Endothelial cell of umbilical vein (primary cell): ENCODE data around the gene AP1M1. TPM values are rescaled to one million over a fixed set of nuclear protein-coding genes. Genes with fewer than 3 reads are reported as not detected.
A peak's percentile ranks its signal among the peaks of the same experiment; 100 is the strongest.

Experiments used
- BruUV-seq: library from RNA; stranded (reverse); fragments of 400-500 nt; replicated peaks from 2 replicates; lab custom pipeline; 2021; lab: Mats Ljungman, UMichigan
- CTCF ChIA-PET: fragments of 300-600, 350-600 bp; sonication (Branson Sonifier 250); formaldehyde crosslinking; loops from one replicate; lab custom pipeline; 2021; ENCODE audit warnings: antibody characterized with exemption, inconsistent platforms; lab: Charles Lee
- POLR2A ChIA-PET: fragments of 300-600, 350-600 bp; sonication (Branson Sonifier 250); formaldehyde crosslinking; loops from one replicate; lab custom pipeline; 2021; ENCODE audit warnings: antibody characterized with exemption, inconsistent platforms; lab: Charles Lee
- DNase-seq: peaks from one replicate; pipeline ENCODE4 v3.0.0-alpha.2; 2011; ENCODE audit warnings: low read depth, low spot score
- FAIRE-seq: peaks from 2 replicates; lab custom pipeline; 2011; peaks lifted over from hg19 to GRCh38; lab: Jason Lieb, UNC
- H2AFZ ChIP-seq: 2 replicates; pipeline ENCODE4 v1.6.0; 2012; ENCODE audit warnings: low read depth, low read length, control low read depth, inconsistent platforms
- H3K27ac ChIP-seq: 2 replicates; pipeline ENCODE4 v1.5.1; 2011; ENCODE audit warnings: low read depth, mild to moderate bottlenecking, control low read depth, low read length, moderate library complexity; ENCODE audit not compliant: insufficient read depth
- H3K27me3 ChIP-seq, 2 experiments: 2 replicates each; pipeline versions ENCODE4 v1.6.0 to v1.6.1; 2011; ENCODE audit warnings: low read length in 2 of 2, mixed read lengths in 1 of 2; ENCODE audit not compliant: control insufficient read depth in 2 of 2, insufficient read depth in 2 of 2
- H3K36me3 ChIP-seq, 2 experiments: 2 replicates in 1 of 2; 3 replicates in 1 of 2; pipeline ENCODE4 v1.5.1; 2011; ENCODE audit warnings: low read length in 2 of 2, mild to moderate bottlenecking in 1 of 2, moderate library complexity in 1 of 2; ENCODE audit not compliant: control insufficient read depth in 2 of 2, insufficient read depth in 2 of 2; ENCODE audit errors: extremely low read depth in 1 of 2
- H3K4me1 ChIP-seq: 3 replicates; pipeline ENCODE4 v1.5.1; 2011; ENCODE audit warnings: mild to moderate bottlenecking, low read length; ENCODE audit not compliant: control insufficient read depth, insufficient read depth; ENCODE audit errors: extremely low read depth
- H3K4me2 ChIP-seq: 2 replicates; pipeline ENCODE4 v1.6.1; 2011; ENCODE audit warnings: low read length, control low read depth, mixed read lengths; ENCODE audit not compliant: insufficient read depth
- H3K4me3 ChIP-seq, 3 experiments: fragments of 200-600 bp in 1 of 3; sonication (generic), shearing (Covaris generic) in 1 of 3; replicated peaks in 1 of 3; 2 replicates each; pipeline ENCODE4 v1.5.1; 2011 to 2016; ENCODE audit warnings: control low read depth in 3 of 3, low read length in 3 of 3, mild to moderate bottlenecking in 2 of 3, inconsistent platforms in 1 of 3, low read depth in 1 of 3, moderate library complexity in 1 of 3; ENCODE audit not compliant: insufficient read depth in 1 of 3
- H3K79me2 ChIP-seq: 2 replicates; pipeline ENCODE4 v1.6.0; 2012; ENCODE audit warnings: low read length, inconsistent platforms; ENCODE audit not compliant: control insufficient read depth, insufficient read depth
- H3K9ac ChIP-seq: replicated peaks from 2 replicates; pipeline ENCODE3; 2011; ENCODE audit warnings: low read length, control low read depth; ENCODE audit not compliant: insufficient read depth; ENCODE audit errors: extremely low read depth
- H3K9me1 ChIP-seq: replicated peaks from 3 replicates; pipeline ENCODE4 v1.6.0; 2011; ENCODE audit warnings: mild to moderate bottlenecking, low read length; ENCODE audit not compliant: control insufficient read depth, insufficient read depth; ENCODE audit errors: extremely low read depth
- H3K9me3 ChIP-seq: replicated peaks from 2 replicates; pipeline ENCODE4 v1.5.1; 2012; ENCODE audit warnings: low read length, inconsistent platforms; ENCODE audit not compliant: control insufficient read depth, insufficient read depth
- H4K20me1 ChIP-seq: replicated peaks from 2 replicates; pipeline ENCODE3; 2011; ENCODE audit warnings: mild to moderate bottlenecking, low read length; ENCODE audit not compliant: control insufficient read depth, insufficient read depth; ENCODE audit errors: extremely low read depth
- CTCF ChIP-seq, 2 donors: IDR thresholded peaks; 1 replicate in 1 of 2; 2 replicates in 1 of 2; pipeline ENCODE4 v1.5.1; 2011; ENCODE audit warnings: low read length in 2 of 2, mild to moderate bottlenecking in 2 of 2, moderate library complexity in 2 of 2, control low read depth in 1 of 2, inconsistent platforms in 1 of 2, low read depth in 1 of 2; ENCODE audit not compliant: insufficient read depth in 1 of 2; ENCODE audit errors: extremely low read depth in 1 of 2
- EZH2 ChIP-seq: IDR thresholded peaks from 2 replicates; pipeline ENCODE4 v1.6.1; 2012; ENCODE audit warnings: borderline replicate concordance, low read depth, mild to moderate bottlenecking, moderate library complexity, low read length, inconsistent platforms; ENCODE audit not compliant: severe bottlenecking
- FOS ChIP-seq: IDR thresholded peaks from 2 replicates; pipeline ENCODE4 v1.6.1; 2011; ENCODE audit warnings: mild to moderate bottlenecking, low read length, moderate library complexity, borderline replicate concordance; ENCODE audit not compliant: insufficient read depth
- GATA2 ChIP-seq: IDR thresholded peaks from 2 replicates; pipeline ENCODE4 v1.7.0; 2011; ENCODE audit warnings: low read depth, mild to moderate bottlenecking, moderate library complexity, mixed read lengths, low read length; ENCODE audit not compliant: insufficient read length, insufficient read depth
- JUN ChIP-seq: IDR thresholded peaks from 2 replicates; pipeline ENCODE4 v1.6.1; 2011; ENCODE audit warnings: borderline replicate concordance, low read depth; ENCODE audit not compliant: insufficient read length, insufficient read depth
- MAX ChIP-seq: IDR thresholded peaks from 2 replicates; pipeline ENCODE4 v1.6.1; 2011; ENCODE audit not compliant: insufficient read depth, insufficient read length
- MYC ChIP-seq: IDR thresholded peaks from one replicate; pipeline ENCODE4 v1.6.1; 2011; ENCODE audit warnings: mild to moderate bottlenecking, low read depth, low read length
- POLR2A ChIP-seq: IDR thresholded peaks from 2 replicates; pipeline ENCODE4 v1.6.1; 2012; ENCODE audit warnings: low read depth, mild to moderate bottlenecking, control low read depth, low read length
- POLR2AphosphoS5 ChIP-seq: IDR thresholded peaks from 2 replicates; pipeline ENCODE4 v1.6.1; 2012; ENCODE audit warnings: low read depth, mild to moderate bottlenecking, control low read depth, low read length, moderate library complexity; ENCODE audit not compliant: insufficient read depth
- dilution Hi-C: fragments of 300-500 bp; cut with MboI; formaldehyde crosslinking; loops from one replicate; pipeline ENCODE4 v1.15.0; 2019; ENCODE audit warnings: low sequenced_read_pairs; ENCODE audit not compliant: extremely low pct_ligation_motif_present
- intact Hi-C: fragments of 100-400 bp; cut with micrococcal nuclease; formaldehyde crosslinking; loops from one replicate; pipeline ENCODE4 v1.10.0; 2022
- polyA plus RNA-seq, 4 experiments: library from polyadenylated mRNA; depleted of rRNA in 3 of 4; stranded (reverse) in 3 of 4; unstranded in 1 of 4; fragments of >200 nt; gene quantifications; 2 replicates each; pipeline versions ENCODE4 v1.2.1 to v1.2.3, GENCODE V29; 2011 to 2012; ENCODE audit warnings: missing spikeins in 1 of 4
- total RNA-seq: library from RNA; stranded (reverse); gene quantifications from 2 replicates; pipeline ENCODE4 v1.2.3, GENCODE V29; 2021

The AP1M1 gene
- total and polyA plus RNA-seq, 2 donors (not counting 3 experiments of a cell fraction or from before 2014, with no cell fraction given), result 99.3 to 129 TPM

GRCh38 chr19:16283210-16284061 lies 85.7 kb downstream of the AP1M1 start:
- H3K27ac ChIP-seq, result peak overlapping the region; percentile 97
- FAIRE-seq, result peak; percentile 96
- peak; percentile 97 for DNase-seq
- no peaks in the 10 kb centered on the region for H3K27me3 ChIP-seq
- no peaks in the 10 kb centered on the region for H3K36me3 ChIP-seq
- BruUV-seq, result TSS peak; percentile 98
- no peaks in the 10 kb centered on the region for H3K9me1 ChIP-seq
- H4K20me1 ChIP-seq, result no peaks in the 10 kb centered on the region
- ChIA-PET POLR2A (interaction anchor here (0.5 to 2.5 kb wide), 7 partner anchors 10 to 1843 kb away, joined by 4 to 17 read pairs (median 9); partner anchors contain the start of gene KLF2), CTCF (interaction anchor here (0.8 to 1.9 kb wide), 8 partner anchors 13 to 103 kb away, joined by 3 to 11 read pairs (median 6); partner anchors contain the start of gene KLF2)
- H3K79me2 ChIP-seq, result no peaks in the 10 kb centered on the region
- H3K9ac ChIP-seq, result peak overlapping the region; percentile 94
- H2AFZ ChIP-seq, result peak overlapping the region; percentile 14
- dilution Hi-C loops (no loop called here), intact Hi-C loops (loop anchor here (1.0 to 5.0 kb wide), 5 partner anchors 25 to 206 kb away; partner anchors contain the start of genes KLF2 and TPM4)
- TF ChIP-seq MYC (peak; percentile 69), GATA2 (no peak), JUN (no peak), POLR2A (peak; percentile 94), EZH2 (no peak), MAX (peak; percentile 49), POLR2AphosphoS5 (peak; percentile 75), CTCF (IDR thresholded peaks at IDR 0.05; ENCODE audit: extremely low read depth in 1 of 2, insufficient read depth in 1 of 2, low read depth in 1 of 2, low read length in 2 of 2) (no peak), FOS (no peak)
- peak overlapping the region; percentile 62 for H3K4me2 ChIP-seq
- H3K4me3 ChIP-seq, result peak overlapping the region in 1 of 3 experiments; percentile 2
- peaks cover 28% of the 10 kb centered on the region for H3K4me1 ChIP-seq
- H3K9me3 ChIP-seq, result no peaks in the 10 kb centered on the region
